Daoy (cell line): ENCODE data around the gene MIA2. TPM values are rescaled to one million over a fixed set of nuclear protein-coding genes. Genes with fewer than 3 reads are reported as not detected.
"Not testable (repeated sequence)": the region's sequence is repeated elsewhere in the genome, so short reads cannot be mapped to it uniquely, and the experiment has no call there.

Source experiments
- DNase-seq: peaks from one replicate; pipeline ENCODE4 v3.0.0-alpha.2; 2015; ENCODE audit warnings: low read depth
- total RNA-seq: library from RNA; depleted of rRNA; stranded (reverse); fragments of >200 nt; shearing (Covaris generic); gene quantifications from 2 replicates; pipeline ENCODE4 v1.2.3, GENCODE V29; 2014; rRNA removed

Gene MIA2, protein sequence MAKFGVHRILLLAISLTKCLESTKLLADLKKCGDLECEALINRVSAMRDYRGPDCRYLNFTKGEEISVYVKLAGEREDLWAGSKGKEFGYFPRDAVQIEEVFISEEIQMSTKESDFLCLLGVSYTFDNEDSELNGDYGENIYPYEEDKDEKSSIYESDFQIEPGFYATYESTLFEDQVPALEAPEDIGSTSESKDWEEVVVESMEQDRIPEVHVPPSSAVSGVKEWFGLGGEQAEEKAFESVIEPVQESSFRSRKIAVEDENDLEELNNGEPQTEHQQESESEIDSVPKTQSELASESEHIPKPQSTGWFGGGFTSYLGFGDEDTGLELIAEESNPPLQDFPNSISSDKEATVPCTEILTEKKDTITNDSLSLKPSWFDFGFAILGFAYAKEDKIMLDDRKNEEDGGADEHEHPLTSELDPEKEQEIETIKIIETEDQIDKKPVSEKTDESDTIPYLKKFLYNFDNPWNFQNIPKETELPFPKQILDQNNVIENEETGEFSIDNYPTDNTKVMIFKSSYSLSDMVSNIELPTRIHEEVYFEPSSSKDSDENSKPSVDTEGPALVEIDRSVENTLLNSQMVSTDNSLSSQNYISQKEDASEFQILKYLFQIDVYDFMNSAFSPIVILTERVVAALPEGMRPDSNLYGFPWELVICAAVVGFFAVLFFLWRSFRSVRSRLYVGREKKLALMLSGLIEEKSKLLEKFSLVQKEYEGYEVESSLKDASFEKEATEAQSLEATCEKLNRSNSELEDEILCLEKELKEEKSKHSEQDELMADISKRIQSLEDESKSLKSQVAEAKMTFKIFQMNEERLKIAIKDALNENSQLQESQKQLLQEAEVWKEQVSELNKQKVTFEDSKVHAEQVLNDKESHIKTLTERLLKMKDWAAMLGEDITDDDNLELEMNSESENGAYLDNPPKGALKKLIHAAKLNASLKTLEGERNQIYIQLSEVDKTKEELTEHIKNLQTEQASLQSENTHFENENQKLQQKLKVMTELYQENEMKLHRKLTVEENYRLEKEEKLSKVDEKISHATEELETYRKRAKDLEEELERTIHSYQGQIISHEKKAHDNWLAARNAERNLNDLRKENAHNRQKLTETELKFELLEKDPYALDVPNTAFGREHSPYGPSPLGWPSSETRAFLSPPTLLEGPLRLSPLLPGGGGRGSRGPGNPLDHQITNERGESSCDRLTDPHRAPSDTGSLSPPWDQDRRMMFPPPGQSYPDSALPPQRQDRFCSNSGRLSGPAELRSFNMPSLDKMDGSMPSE (N-terminal part only)
- total RNA-seq: 19.1 and 27.7 TPM in 2 replicates

DNA sequence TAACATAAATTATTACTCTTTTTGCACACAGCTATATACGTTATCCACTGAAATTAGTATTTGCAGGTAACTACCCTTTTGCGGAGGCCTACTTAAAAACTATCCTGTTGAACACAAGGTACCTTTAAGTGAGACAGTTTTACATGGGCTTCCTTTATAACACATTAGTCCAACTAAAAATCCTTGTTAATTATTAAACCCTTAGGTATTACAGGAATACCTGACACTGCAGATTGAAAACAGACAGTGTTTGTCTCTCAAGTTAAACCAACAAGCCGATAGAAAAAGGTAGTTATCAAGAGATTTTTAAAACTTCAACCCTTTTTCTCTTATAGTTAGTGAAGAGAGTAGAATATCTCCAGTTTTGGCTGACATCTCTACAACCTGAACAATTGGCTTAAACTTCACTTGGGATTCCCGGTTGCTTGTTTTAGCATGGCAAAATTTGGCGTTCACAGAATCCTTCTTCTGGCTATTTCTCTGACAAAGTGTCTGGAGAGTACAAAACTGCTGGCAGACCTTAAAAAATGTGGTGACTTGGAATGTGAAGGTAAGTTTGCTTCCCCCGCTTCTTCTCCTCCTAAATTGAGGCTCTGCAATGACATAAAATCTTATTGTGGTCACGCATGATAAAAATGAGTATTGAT is at the start of gene MIA2:
TSS of gene MIA2 (plus strand) at position 236 of the 647 bp plus-strand sequence. CDS start at position 436, 200 bp downstream.
- no peak for DNase-seq

DNA sequence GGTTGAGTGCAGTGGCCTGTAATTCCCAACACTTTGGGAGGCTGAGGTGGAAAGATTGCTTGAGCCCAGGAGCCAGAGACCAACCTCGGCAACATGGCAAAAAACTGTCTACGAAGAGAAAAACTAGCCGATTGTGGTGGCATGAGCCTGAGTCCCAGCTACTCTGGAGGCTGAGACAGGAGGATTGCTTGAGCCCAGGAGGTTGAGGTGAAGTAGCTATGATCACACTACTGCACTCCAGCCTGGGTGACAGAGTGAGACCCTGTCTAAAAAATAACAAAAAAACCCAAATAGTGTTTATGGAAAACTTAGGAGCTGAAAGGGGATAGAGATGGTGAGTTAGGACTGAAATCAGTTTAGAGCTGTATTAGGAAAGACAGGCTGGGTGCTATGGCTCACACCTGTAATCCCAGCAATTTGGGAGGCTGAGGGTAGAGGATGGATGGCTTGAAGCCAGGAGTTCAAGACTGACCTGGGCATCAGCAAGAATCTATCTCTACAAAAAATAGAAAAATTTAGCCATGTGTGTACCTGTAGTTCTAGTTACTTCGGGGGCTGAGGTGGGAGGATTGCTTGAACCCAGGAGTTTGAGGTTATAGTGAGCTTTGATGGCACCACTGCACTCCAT is 49.0 kb upstream of the MIA2 start:
- DNase-seq: no peak

DNA sequence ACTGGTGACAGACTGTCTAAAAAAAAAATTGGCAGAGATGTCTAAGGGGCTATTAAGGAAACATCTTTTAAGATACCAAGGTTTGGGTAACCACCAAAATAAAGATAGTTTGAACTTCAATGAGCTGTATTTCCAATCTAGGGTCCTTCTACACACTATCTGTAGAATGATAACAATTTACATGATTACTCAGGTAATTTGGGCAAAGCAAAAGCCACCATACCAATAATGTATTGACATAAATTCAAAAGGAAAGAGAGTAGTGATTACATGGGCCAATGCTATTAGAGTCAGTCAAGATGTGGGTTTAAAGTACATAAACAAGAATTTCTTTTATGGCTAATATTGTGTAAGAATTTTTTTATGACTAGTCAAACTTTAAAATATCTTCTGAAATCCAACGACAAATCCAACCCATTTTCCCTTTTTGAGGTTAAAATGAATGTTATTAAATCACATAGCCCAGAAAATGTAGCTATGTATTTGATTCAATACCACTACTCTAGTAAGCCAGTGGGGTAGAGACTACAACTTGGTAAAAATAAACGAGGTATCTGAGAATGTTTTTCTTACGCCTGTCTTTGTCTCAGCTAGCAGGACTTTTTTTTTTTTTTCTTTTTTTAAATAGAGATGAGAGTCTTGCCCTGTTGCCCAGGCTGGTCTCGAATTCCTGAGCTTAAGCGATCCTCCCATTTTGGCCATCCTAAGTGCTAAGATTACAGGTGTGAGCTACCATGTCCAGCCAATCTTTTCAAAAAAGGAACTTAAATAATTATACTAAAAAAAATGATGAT is 48.3 kb upstream of the MIA2 start:
- no peak for DNase-seq

DNA sequence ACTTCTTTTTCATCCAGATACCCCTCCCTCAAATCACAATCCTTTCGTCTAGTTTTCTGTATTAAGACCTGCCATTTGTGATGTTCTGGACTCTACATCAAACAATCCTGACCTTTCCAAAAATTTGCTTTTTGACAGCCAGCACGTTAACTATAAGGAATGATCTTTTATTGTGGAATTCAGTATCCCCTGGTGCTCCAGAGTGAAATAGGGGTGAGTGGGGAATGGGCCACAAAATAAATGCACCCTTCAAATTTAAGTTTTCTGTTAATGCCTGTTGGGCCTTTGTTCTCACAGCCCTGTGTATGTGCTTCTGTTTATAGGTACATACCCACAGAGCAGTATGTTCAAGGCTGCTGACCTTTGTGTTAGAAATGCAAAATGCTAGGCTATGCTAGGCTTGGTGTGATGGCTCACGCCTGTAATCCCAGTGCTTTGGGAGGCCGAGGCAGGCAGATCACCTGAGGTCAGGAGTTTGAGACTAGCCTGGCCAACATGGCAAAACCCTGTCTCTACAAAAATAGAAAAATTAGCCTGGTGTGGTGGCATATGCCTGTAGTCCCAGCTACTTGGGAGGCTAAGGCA is 46.7 kb upstream of the MIA2 start:
- no peak for DNase-seq

DNA sequence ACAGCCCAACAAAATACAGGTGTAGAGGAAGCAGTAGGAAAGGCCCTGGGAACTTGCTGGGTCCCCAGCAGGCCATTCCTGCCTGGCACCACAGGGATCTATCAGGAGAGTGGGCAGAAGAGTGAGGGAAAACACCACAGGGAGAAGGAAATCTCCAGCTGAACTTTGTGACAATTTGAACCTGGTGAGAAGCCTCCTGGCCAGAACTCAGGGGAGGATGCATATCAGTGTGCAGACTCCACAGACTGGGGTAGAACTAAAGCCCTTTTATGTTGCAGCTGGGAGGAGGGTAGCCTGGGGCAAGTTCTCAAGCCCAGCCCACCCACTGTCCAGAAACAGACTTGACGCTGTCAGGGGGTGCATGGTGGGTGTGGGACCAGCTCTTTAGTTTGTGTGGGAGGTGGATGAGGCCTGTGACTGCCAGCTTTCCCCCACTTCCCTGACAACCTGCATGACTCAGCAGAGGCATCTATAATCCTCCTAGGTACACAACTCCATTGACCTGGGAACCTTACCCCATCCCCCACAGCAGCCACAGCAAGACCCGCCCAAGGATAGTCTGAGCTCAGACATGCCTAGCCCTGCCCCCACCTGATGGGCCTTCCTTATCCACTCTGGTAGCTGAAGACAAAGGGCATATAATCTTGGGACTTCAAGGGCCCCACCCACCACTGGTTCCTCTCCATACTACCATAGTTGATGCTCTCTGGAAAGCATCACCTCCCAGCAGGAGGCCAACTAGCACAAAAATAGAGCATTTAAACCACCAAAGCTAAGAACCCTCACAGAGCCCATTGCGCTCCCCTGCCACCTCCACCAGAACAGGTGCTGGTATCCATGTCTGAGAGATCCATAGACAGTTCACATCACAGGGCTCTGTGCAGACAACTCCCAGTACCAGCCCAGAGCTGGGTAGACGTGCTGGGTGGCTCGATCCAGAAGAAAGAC is 29.8 kb upstream of the MIA2 start:
- no peak for DNase-seq

DNA sequence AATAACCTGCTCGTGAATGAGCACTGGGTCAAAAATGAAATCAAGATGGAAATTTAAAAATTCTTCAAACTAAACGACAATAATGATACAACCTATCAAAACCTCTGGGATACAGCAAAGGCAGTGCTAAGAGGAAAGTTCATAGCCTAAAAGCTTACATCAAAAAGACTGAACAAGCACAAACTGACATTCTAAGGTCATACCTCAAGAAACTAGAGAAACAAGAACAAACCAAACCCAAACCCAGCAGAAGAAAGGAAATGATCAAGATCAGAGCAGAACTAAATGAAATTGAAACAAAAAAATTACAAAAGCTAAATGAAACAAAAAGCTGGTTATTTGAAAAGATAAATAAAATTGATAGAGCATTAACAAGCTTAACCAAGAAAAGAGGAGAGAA is 26.3 kb upstream of the MIA2 start:
- DNase-seq: not testable (repeated sequence)

DNA sequence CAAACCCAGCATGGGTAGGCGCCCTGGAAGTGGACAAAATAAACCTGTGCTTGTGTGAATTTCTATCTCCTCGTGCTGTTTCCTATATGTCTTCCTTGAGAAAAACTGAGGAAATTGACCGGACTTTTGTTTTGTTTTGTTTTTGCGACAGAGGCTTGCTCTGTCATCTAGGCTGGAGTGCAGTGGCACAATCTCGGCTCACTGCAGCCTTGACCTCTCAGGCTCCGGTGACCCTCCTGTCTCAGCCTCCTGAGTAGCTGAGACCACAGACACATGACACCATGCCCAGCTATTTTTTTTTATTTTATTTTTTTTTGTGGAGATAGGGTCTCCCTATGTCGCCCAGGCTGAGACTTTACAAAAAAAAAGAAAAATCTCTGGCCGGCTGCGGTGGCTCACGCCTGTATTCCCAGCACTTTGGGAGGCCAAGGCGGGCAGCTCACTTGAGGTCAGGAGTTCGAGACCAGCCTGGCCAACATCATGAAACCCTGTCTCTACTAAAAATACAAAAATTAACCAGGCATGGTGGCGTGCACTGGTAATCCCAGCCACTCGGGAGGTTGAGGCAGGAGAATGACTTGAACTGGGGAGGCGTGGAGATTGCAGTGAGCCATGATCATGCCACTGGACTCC is 22.5 kb upstream of the MIA2 start:
- DNase-seq: no peak

DNA sequence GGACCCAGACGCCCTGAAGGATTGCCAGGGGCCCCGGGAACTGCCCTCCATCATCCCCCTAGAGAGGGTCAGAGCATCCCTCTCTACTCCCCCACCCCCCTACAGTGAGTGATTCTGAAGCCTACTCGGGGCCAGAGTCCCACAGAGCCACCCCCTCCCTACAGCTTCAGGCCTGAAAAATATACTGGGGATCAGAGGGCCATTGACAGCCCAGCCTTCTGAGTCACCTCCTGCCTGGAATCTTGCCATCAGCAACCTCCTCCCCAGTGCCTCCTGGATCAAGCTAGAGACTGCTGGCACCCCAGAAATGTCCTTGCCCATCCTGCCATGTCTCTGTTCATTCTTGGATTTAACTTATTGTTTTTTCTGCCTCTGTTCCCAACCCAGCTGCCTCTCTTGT is 21.7 kb upstream of the MIA2 start:
- DNase-seq: peak; percentile 55

DNA sequence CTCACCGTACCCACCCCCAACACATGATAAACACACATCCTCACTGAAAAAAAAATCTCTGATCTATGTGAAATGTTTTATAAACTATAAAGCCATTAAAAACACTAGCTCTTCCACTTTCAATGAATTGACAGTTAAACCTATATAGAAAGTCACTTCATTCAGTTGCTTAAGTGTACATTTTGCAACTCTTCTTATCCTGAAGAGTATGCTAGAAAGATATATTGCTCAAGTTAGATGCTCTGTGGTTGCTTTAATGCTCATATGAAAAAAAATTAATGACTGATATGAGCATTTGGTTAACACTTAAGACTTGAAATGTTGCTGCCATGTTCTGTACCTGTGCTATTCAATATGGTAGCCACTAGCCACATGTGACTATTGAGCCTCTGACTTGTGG is 21.0 kb upstream of the MIA2 start:
- no peak for DNase-seq

DNA sequence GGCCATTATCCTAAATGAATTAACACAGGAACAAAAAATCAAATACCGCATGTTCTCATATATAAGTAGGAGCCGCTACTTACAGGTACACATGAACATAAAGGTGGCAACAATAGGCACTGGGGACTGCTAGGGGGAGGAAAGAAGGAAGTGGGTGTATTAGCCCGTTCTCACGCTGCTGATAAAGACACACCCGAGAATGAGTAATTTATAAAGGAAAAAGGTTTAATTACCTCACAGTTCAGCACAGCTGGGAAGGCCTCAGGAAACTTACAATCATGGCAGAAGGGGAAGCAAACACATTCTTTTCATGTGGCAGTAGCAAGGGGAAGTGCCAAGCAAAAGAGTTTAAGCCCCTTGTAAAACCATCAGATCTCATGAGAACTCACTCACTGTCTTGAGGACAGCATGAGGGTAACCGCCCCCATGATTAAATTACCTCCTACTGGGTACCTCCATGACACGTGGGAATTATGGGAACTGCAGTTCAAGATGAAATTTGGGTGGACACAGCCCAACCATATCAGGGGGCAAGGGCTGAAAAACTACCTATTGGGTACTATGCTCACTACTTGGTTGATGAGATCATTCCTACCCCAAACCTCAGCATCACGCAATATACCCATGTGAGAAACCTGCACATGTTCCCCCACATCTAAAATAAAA is 16.4 kb upstream of the MIA2 start:
- DNase-seq: peak; percentile 32

DNA sequence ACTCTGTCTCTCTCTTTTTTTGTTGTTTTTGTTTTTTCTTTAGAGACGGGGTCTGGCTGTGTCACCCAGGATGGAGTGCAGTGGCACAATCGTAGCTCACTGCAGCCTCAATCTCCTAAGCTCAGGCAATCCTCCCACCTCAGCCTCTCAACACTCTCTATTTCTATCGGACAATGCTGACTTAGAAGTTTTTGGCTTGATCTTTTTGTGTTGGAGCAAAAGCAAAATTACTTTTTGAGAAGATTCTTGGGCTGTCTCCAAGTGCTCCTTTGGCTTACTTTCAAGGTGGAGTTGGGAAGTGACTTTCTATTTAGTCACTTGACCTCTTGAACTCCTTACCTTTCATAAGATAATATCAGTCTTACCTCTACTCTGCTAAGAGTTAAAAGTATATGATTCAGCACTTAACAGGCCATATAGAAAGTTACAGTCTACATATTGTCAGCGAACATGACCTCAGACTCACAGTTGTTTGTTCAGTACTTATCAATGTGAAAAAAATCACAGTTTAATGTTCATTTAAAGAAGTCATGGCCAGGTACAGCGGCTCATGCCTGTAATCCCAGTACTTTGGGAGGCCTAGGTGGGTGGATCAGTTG is 15.4 kb upstream of the MIA2 start:
- DNase-seq: peak; percentile 25

DNA sequence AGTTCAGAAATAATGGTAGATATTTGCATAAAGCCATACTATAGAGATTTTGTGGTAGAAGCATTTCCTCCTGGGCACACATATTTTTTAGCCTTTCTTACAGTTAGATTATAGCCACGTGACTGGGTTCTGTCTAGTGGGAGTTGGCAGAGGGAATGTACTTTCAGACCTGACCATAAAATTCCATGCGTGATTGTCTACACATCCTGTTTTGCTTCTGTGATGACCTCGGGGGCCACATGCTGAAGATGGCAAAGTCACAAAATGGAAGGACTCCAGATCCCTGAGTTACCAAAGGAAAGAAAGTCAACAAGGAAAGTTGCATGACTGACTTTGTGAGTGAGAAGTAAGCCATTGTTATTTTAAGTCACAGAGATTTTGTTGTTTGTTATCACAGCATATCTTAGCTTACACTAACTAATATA is 14.6 kb upstream of the MIA2 start:
- peak; percentile 49 for DNase-seq

DNA sequence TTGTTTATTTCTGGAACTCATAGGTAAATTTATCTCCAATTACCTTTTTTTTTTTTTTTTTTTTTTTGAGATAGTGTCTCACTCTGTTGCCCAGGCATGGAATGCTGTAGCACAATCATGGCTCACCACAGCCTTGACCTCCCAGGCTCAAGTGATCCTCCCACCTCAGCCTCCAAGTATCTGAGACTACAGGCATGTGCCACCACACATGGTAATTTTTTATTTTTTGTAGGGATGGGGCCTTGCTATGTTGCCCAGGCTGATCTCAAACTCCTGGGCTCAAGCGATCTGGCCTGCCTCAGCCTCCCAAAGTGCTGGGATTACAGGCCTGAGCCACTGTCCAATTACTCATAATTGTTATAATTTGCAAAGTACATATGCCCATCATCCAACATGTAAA is 13.2 kb upstream of the MIA2 start:
- DNase-seq: not testable (repeated sequence)

DNA sequence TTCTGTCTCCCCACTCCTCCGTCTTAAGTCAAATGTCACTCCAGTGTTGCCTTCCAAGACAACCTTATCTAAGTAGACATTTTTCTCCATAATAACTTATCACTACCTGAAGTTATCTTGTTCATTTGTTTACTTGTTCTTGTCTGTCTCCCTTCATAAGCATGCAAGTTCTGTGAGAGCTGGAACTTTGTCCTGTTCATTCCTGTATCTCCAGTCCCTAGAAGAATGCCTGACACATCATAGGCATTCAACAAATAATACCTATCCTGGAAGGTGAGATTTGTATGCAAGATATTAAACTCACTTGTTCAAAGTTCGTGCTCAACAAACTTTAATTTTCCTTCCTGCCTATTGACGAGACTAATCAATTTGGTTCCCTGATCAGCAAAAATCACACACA is 5.7 kb upstream of the MIA2 start:
- DNase-seq: no peak

DNA sequence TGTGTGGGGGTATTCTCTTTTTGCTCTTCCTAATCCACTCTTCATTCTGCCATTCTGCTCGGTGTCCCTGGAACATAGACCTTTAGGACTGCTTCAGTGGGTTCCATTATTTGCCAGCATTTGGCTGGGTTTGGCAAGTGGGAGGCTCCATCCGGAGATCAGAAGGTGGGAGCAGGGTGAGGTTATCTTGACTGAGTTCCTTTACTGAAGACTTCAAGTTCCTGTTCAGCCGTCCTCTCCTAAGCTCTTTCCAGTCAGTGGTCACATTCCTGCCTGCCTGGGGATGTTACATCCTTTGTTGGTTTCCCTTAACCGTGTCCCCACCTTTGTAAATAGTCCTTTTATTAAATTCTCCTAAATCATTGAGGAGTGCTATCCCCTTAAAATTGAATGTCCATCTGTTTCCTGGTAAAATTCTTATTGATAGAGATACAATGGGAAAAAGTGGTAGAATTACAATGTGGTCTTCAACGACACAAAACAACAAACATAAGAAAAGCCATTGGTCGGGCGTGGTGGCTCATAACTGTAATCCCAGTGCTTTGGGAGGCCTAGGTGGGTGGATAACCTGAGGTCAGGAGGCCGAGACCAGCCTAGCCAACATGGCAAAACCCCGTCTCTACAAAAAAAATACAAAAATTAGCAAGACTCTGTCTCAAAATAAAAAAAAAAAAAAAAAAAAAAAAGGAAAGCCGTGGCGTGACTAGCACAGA is 5.0 kb upstream of the MIA2 start:
- DNase-seq: no peak

DNA sequence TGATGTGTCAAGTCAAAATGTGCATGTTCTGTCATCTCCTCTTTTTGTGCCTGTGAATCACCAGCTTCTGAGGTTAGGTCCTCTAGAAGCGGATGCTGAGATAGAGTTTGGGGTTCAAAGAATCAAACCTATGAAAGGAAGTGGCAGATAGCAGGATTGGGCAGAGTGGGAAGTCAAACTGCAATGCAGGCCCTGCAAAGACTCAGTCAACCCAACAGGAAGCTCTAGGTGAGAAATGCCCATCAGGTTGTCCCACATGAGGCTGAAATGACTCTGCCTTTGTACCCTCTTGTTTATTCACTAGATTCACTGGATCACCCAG is 4.5 kb upstream of the MIA2 start:
- DNase-seq: peak; percentile 37
